LNCAP (cell line): ENCODE data around the gene PGS1.
A peak's percentile ranks its signal among the peaks of the same experiment; 100 is the strongest.

Experiments
- CTCF ChIP-seq: fragments of 450-650 bp; IDR thresholded peaks from 2 replicates; pipeline ENCODE4 v1.5.1; 2017; ENCODE audit warnings: mild to moderate bottlenecking

The PGS1 gene

GRCh38 chr17:78412403-78412802 lies 34.0 kb downstream of the PGS1 start:
- TF ChIP-seq CTCF: peak; percentile 49; the same call in 1 of the 2 replicates

- no peak for TF ChIP-seq CTCF
Observed at GRCh38 chr17:78414178-78415162, 36.0 kb downstream of the PGS1 start.

GRCh38 chr17:78415821-78416711 lies 37.6 kb downstream of the PGS1 start:
- no peak for TF ChIP-seq CTCF

GRCh38 chr17:78416791-78417530 lies 38.5 kb downstream of the PGS1 start:
- TF ChIP-seq CTCF: no peak

- no peak for TF ChIP-seq CTCF
Observed at GRCh38 chr17:78417531-78417909, 39.1 kb downstream of the PGS1 start.

- no peak for TF ChIP-seq CTCF
Observed at GRCh38 chr17:78418326-78419026, 40.0 kb downstream of the PGS1 start.
